ENCODE data around the gene VWA8.
"Not testable (repeated sequence)": the region's sequence is repeated elsewhere in the genome, so short reads cannot be mapped to it uniquely, and the experiment has no call there.

Gene VWA8

DNA sequence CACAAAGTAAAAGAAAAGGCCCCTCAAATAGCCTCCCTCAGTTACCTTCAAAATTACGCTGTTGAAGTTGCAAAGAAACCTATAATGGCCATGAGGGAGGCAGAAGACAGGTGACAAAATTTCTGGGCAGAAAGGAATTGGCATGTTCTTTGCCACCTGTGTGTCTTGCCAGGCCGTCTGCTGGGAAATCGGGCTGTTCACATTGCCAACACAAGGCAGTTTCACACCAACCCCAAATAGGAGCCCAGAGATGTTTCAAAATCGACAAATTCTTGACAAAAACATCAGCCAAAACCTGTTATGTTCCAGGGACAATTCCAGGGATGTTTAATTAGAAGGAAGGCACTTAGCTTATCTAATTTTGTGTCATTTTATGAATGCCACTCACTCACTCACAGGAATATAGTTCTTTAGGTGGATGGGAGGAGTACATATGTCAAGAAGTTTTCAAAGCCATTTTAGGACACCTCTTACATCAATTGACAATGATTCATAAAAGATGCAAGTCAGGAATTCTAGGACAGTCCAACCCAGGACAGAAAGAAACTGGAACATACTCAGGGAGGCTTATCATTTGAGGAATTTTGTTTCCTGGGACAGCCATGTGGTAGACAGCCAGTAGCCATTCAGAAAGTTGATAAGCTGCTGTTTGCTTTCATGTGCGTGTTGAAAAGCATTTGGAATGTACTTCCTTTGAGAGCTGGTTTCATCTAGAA, 339.0 kb downstream of the VWA8 start:
- no peak for DNase-seq (ENCODE audit: low read depth in 1 of 2, low spot score in 1 of 2)

DNA sequence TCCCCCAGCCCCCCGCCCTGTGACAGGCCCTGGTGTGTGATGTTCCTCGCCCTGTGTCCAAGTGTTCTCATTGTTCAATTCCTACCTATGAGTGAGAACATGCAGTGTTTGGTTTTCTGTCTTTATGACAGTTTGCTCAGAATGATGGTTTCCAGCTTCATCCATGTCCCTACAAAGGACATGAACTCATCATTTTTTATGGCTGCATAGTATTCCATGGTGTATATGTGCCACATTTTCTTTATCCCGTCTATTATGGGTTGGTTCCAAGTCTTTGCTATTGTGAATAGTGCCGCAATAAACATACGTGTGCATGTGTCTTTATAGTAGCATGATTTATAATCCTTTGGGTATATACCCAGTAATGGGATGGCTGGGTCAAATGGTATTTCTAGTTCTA, 343.3 kb downstream of the VWA8 start:
- DNase-seq (ENCODE audit: low read depth in 1 of 2, low spot score in 1 of 2) = not testable (repeated sequence)

DNA sequence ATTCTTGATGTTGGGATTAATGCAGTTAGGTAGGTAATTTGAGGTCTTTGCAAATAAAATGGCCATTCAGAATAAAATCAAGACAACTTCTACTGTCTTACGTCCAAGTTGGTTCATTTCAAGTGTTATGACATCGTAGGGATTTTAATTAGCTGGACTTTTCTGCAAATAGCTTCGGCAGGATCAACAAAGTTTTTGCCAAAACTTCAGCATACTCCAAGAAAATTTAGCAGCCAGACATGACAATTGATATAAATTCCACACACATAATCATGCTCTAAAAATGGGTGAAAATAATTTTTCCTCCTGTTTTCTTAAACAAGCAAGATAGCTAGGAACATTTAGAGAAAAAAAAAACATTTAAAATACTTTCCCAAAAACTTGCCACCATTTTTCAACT, 344.8 kb downstream of the VWA8 start:
- no peak for DNase-seq (ENCODE audit: low read depth in 1 of 2, low spot score in 1 of 2)

DNA sequence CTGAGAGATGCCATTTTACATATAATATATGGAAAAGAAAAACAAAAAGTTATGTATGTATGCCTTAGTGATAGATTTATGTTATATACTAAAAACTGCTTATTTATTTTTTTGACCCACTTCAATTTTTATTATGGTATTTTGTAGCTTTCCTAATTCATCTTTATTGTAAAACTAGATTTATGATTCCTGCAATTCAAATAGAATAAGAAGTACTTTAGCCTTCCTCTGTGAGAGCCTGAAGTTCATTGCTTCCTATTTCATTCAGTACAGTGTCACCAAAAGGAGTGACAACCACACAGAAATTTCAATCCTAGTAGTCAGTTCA, 345.4 kb downstream of the VWA8 start:
- DNase-seq (ENCODE audit: low read depth in 1 of 2, low spot score in 1 of 2) = no peak

DNA sequence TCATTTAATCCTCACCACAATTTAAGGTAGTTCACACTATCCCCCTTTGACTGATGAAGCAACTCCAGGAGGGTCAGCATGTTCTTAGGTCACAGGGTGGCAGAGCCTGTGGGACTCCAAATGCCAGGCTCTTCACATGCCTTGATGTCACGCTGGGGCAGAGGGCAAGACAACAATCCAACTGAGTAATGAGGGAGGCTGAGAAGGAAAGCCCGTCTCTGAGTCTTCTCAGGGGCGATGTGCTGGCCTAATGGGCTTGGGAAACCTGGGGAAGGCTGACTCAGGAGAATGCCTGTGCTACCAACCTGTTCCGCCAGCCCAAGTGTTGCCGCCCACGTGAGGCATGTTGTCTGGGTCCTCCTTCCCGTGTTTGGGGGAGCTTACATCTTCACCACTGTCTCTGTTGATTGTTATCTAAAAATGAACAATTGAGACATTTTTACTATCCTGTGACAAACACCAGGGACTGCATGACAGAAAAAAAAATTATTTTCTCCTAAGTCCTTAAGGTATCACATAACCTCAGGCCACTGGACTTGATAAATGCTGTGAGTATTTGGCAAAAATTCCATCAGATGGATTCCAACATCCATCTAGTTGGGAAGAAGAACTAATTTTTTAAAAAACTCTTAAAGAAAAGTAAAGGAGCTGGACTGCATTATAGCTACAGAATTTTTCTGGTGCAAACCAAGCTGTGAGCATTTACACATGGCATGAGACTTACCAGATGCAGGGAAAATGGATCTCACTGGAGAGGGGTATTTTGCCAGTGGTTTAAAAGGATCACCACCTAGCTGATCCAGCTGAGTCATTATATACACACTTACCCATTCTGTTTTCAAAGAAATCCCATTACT, 346.0 kb downstream of the VWA8 start:
- DNase-seq (ENCODE audit: low read depth in 1 of 2, low spot score in 1 of 2) = no peak

DNA sequence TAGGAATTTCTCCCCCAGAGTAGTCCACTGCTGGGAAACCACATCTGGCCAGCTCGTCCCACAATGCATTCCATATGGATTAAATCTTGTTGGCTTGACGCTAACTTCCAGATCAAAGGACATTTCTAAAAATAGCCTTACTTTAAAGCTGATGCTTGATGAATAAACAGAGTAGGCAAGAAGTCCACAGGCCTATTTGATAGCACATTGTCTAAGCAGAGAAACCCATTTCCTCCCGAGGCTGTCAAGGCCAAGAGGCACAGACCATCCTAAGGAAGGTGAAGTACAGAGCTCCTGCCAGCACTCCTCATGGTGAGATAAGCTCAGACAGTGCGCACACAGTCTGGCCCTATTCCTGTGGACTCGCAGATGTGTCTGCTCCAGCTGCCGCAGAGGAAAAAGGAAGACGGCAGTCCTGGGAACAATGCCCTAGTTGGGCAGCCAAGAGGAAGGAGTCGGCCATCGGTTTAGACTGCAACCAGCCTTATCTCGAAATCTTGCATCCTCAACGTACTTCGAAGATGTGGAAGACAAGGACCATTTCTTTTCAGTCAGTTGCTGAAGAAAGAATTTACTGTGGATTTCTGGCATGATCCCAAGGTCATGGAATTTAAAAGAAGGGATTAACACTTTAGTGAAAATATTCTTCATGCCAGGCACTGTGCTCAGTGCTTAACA, 346.8 kb downstream of the VWA8 start:
- no peak for DNase-seq (ENCODE audit: low read depth in 1 of 2, low spot score in 1 of 2)

DNA sequence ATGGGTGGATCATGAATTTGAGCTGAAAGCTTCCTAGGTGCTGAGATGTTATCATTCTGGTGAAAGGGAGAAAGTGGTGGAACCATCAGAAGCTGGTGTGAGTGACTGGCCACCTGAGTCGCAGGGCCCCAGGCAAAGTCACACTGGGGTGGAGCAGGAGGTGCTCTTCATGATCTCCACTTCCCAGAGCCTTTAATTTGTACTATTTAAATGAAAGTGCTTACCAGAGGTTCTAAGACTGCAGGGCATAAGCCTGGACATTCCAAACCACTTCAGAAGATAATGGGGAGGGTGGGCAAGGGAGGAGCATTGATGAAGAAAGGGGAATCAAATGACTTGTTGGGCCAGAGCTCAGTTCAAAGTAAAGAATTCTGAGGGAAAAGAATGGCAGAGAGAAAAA, 347.4 kb downstream of the VWA8 start:
- no peak for DNase-seq (ENCODE audit: low read depth in 1 of 2, low spot score in 1 of 2)

DNA sequence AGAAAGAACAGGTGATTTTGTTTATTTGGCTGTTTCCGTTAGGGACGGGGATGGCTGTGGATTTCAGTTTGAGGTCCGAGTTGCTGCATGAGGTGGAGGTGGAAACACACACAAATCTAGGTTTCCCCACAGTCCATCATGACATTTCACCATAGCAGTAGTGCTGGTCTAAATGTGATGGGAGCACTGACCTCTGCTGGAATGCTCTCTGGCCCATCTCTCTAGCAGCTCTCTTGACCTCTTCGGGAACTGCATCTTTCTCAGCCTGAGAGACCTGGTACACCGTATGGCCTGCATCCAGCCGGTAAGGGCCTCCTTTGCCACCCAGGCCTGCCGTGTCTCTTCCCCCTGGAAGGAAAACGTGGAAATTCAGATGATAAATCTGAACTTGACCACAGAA, 349.5 kb downstream of the VWA8 start:
- DNase-seq (ENCODE audit: low read depth in 1 of 2, low spot score in 1 of 2) = no peak

DNA sequence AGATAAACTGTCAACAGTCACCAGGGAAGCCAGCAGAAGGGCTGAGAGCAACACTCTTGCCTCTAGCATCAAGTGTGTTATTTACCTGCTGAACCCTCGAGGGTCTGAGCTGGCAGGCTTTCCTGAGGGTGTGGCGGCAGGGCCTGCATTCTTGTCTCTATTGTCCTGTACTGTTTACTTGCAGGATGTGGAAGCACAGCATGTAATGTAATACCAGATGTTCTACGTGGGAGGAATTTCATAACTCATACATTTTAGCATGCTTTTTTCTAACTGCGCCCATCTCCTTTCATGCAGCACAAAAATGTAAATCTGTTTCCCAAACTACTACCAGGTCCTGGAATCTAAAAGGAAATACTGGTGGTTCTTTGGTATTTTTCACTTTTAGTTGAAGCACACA, 350.5 kb downstream of the VWA8 start:
- no peak for DNase-seq (ENCODE audit: low read depth in 1 of 2, low spot score in 1 of 2)

DNA sequence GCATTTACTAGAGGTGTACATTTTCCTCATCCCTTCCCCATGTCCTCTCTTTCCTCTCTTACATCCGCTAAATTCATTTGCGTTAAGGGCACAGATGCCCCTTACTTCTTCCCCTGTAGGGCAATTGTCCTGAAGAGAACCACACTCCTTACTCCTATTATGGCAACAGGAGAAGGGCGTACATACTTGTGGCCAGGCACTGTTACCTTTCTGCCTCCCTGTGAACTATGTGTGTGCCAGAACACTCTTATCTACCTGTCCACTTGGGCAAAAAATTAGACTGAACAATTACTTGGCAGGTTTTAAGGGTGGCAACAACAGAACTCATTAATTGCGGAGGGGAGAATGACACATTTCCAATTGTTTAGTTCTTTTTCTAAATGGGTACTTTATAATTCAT, 351.1 kb downstream of the VWA8 start:
- no peak for DNase-seq (ENCODE audit: low read depth in 1 of 2, low spot score in 1 of 2)

DNA sequence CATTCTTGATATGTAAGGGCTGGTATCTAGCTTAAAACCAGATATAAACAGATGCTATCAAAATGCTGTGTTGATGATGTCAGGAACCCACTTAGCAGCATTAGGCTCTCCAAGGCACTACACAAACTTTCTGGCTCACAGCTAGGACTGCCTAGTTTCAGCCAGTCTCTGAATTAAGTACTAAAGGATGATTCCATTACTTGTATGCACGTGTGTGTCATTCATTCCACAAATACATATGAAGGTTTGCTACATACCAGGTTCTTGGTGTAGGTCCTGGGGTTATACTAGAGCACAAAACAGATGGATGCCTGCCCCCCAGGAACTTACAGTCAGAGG, 352.1 kb downstream of the VWA8 start:
- no peak for DNase-seq (ENCODE audit: low read depth in 1 of 2, low spot score in 1 of 2)

DNA sequence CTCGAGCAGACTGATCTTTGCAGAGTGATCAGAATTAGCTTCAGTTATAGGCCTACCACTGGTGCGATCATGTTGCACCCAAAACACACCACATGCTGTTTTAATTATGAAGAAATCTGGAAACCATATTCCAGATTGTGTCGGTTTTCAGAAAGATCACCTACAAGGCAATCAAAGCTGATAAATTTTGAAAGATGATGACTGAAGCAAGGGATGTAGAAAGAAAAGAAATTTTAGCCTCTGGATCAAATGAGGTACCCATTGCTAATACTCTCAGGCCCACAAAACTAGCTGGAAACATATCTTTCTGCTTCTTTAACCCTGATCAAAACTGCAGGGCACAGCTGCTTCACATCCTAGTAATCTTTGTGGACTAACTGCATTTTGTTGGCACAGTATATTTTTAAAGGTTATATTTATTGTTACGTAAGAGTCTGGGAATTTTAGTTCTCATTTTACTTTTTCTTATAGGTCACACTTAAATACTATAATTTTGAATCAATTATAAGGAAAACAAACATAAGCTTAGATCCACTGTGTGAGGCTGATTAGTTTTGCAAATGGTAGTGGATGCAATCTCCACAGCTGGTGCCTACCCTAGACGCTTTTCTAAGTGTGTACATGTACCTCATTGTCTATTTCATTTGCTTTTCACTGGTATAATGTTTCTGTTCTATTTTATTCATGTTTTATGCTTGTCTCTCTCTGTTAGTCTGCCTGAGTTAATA, 352.6 kb downstream of the VWA8 start:
- no peak for DNase-seq (ENCODE audit: low read depth in 1 of 2, low spot score in 1 of 2)

DNA sequence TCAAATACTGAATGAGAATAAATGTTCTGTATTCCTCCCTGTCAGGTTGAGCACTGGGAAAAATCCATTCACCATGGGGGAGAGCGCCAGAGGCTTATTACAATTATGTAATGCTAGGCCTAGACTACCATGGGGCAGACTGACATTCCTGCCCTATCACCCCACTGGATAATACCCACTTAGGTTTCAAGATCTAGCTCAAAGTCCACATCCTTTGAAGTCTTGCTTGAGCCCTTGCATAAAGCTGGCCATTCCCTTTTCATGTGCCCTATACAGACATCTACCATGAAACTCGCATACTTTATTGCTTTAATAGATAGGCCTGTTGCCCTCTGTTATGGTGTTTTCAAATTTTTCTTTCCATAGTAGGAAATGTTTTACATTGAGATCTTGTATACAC, 354.3 kb downstream of the VWA8 start:
- DNase-seq (ENCODE audit: low read depth in 1 of 2, low spot score in 1 of 2) = no peak

DNA sequence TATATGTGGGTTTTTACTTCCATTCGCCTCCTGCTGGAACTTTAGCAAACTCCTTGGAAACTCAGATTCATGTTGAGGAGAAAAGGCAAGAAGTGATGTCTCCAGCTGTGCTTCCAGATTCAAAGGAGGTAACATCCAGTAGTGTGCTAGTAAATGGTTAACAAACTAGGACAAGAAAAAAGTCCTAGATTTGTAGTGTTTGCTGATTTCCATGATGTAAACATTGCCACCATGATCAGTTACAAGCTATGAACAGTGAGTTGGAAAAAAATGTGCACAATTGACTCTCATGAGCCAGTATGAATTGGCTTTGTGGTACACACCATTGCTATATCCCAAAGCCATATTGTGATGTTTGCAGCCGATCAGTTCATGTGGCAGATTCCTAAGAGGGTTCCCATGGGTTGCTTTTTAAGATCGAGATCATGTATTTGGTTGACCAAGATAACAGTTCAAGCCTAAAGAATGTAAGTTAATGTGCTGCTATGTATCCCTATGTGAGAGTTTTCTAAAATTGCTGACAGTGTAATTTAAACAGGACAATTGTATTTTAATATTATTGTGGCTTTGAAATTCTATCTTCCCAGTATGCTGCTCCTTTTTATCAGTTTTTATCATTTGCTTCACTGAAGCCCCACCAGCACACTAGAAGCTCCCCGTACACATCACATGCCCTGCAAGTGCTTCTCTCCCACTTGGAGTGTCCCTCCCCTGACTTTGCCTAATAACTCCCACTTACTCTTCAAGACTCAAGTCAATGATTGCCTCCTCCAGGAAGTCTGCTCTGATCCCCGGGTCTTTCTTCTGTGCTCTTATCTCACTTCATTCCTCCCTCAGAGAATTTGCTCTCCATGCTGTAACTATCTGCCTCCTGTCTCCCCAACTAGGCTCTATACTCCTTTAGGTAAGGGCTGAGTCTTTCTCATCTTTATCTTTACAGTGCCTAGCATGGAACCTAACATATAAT, 355.3 kb downstream of the VWA8 start:
- no peak for DNase-seq (ENCODE audit: low read depth in 1 of 2, low spot score in 1 of 2)

DNA sequence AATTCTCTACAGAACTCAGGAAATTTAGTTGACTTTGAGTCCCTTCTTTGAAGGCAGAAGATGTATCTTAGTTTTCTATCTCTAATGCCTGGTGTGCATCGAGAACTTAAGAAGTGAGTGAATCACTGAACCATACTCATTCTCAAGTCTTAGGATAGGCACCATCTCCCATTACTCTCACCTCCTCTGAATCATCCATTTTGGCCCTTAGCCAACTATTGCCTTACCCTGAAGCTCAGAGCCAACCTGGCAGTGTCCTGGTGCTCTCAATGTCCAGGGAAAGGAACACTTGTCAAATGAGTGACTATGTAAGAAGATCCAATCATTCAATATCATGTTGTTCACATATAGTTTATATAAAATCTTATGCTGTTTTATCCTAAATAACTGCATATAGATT, 357.0 kb downstream of the VWA8 start:
- no peak for DNase-seq (ENCODE audit: low read depth in 1 of 2, low spot score in 1 of 2)

DNA sequence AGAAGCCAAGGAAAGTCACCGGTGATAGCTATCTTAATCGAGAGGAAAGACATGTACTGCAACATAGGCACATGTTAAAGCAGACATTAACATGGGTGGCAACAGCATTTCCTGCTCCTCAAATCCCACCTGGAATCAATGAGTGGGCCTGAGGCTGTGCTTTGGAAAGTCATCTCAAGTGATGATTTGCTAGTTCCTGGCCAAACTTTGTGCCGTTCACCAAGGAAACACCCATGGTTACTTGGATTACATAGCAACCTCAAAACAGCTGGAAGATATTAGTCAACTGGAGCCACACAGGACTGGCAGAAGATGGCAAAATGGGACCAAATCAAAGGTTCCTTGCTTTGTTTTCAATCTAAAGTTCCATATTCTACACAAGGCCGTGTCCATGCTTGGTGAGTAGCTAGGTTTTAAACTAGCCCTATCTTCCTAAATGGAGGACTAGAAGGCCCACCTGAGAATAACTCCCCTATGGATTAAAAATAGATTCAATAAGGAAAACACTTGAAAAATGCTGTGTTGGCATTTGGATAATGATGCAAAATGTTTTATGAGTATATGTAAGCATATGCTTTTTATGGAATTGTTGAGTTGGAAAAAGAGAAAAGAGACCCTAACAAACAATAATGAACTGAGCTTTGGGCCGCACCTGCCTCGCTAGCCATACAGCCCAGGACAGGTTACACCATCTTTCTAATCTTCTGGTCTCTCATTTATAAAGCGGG, 359.0 kb downstream of the VWA8 start:
- no peak for DNase-seq (ENCODE audit: low read depth in 1 of 2, low spot score in 1 of 2)

DNA sequence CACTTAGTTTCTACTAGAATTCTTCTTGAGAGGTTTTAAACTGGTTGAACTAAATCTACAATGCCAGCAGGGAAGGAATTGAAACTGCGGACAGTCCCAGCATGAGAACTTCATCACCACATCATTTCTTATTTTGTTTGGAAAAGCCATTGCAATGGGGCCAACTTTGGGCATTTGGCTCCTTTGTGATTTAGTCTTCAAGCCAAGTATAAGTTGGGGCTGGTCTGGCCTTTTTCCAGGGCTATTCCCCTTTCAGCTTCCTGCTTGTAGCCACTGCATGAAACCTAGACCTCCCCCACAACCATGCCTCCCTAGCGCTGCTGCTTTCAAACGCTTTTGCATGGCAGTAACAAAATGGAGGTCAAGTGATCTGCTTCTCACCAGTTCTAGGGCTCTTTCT, 361.3 kb downstream of the VWA8 start:
- DNase-seq (ENCODE audit: low read depth in 1 of 2, low spot score in 1 of 2) = no peak

DNA sequence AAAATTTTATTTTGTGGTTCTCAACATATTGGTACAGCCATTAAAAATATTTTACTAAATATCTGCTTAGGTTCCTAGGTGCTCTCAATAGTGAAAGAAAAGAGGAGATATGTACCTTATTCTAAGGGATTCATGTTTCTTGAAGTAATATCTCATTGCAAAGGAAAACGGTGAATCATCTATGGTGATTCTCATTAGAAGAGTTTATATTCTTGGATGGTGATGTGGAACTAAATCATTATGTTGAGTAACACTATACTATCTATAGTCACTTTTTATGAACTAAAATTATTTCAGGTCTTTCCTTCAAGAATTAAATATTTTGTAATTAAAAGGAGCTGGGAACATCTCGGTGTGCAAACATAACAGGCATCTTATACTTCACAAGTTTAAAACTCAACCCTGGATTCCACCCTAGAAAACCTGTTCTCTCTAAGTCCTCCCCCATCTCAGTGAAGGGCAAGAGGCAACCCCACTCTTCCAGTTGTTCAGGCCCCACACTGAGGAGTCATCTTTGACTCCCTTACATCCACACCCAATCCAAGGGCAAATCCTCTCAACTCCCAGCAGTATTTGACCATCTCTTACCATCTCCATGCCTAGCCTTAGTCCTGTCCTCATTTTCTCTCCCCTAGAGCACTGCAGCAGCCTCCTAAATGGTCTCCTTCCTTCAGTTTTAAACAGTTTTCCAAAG, 363.4 kb downstream of the VWA8 start:
- DNase-seq (ENCODE audit: low read depth in 1 of 2, low spot score in 1 of 2) = no peak

DNA sequence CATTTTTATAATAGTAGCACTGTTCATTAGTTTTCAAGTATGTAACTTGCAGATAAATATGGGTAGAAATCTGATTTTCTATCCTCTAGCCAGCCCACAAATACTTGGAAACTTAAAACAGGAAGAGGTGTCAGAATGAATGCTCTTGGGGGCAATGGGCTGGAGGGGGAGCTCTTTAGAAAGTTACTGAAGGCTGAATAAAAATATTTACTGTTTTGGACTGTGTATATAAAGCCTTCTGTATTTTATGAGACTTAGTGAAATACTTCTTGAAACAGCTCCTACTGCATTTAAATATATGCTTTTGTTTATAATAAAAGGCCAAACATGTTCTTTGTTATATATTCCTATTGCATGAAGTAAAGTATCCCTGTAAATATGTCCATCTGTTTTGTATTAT, 364.7 kb downstream of the VWA8 start:
- no peak for DNase-seq (ENCODE audit: low read depth in 1 of 2, low spot score in 1 of 2)
